Amygdala (tissue), 56 donors: ENCODE data around the gene TREML2.
"Not testable (repeated sequence)": the region's sequence is repeated elsewhere in the genome, so short reads cannot be mapped to it uniquely, and the experiment has no call there.

ENCODE experiments used
- DNase-seq, 56 donors: peaks; one replicate each; lab custom pipeline; 2025; lab: John Stamatoyannopoulos, UW

The TREML2 gene

GRCh38 chr6:41209547-41210320 is 8.8 kb upstream of the TREML2 start:
- DNase-seq: no peak

DNA sequence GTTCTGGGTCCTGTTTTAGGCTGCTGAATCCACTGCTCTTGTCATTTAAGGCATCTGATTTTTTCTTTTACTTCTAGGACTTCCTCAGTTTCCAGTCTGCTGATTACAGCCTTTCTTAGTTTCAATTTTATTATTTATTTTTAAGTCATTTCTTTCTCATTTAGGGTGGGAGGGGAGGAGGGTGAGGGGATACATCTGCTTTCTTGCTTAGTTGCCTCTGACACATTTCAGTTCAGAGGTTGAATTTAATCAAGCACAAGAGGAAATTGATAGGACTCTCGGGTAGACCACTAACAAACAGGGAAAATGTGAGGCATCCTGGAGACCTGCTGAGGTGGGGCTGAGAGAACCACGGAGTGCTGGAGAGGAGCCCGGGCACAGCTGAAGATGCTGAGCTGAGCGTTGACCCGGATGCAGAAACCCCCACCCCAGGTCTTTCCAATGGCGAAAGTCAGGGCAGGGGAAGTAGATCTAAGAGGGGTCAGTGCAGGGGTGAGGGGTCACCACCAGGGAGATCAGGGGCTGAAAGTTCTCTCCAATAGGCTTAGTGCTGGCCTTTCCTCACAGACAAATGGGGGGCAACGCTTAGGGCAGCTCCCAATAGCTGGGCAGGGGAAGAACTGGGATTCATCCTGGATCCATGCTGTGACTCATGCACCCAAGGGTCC is 7.6 kb upstream of the TREML2 start:
- DNase-seq: no peak

DNA sequence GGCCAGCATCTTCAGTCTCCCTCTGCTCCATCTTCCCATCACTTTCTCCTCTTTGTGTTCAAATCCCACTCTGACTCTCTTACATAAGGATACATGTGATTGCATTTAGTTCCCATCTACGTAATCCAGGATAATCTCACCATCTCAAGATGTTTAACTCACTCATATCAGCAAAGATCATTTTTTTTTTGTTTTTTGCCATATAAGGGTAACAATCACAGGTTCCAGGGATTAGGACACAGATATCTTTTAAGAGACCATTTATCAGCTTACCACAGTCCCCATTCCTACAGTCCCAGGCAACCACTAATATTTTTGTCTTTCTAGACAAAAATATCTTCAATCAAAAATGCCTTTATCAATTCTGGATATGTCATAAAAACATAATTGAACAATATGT is 3.2 kb upstream of the TREML2 start:
- DNase-seq: no peak

DNA sequence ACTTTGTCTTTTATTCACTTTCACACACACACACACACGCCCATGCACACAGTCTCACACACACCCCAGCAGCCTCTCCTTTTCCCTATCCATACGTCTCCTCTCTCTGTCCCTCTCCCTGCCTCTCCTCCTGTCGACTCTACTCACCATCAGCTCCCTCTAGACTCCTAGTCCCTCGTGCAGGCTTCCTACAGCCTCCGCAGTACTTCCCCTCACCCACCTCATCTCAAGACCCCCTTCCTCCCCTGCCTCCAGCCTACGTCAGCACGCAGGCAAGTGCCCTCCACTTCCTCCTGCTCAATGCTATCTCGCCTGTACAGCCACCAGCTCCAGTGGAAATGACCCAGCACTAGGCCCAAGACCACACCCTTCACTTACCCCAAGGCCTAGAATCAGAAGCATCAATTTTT is 820 bp upstream of the TREML2 start:
- no peak for DNase-seq

DNA sequence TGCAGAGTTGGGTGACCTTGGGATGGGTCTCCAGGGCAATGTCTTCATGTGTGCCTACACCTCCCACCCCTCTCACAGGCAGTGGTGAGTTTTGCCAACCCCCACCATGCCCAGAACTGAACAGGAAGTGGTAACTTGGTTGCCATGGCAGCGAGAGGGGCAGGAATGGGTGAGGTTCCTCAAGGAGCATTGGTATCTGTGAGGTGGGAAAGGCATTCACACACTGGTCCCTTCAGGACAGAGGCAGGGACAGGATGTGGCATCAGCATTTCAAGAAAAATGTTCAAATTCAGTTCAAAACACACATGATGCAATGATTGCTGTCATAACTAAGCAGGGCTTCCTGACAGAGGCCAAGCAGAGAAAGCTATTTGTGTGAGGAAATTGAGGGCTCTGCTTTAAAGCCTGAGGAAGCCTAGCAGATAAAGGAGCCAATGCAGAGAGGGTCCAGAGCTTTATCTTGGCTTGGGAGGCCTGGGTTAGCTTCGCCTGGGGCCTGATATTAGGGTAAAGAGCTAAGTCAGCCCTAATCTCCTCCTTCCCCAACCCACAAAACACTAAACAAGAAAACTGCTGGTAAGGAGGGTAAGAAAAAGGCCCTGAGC is 551 bp downstream of the TREML2 start:
- peak in 3 of 56 donors; percentile 7 to 20 (median 7) for DNase-seq

DNA sequence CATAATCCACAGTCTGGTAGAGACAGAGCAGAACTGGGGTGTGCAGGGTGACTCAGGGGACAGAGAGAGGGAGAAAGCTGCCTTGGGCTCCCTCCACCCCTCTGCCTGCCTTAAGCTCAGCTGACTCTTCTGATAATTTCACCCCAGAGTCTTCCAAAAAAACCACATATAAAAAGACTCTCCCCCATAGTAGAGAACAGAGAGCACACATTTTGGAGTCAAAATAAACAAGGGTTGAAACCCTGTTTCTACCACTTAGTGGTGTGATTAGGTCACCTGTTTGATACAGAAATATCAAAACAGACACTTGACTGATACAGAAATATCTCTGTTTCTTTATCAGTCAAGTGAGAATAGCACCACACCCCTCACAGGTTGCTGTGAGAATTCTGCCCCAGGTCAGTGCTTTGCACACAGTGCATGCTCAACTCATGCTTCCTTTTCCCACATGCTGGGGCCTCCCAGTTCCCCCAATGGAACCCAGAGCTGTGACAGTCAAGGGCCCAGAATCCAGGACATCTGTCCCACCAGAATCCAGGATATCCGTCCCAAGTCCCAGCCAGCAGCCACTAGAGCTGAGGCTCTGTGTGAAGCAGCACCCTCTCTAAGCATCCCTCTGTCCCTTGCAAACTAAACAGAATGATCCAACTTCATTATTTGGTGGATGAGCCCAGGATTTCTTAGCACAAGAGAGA is 1.2 kb downstream of the TREML2 start:
- no peak for DNase-seq

DNA sequence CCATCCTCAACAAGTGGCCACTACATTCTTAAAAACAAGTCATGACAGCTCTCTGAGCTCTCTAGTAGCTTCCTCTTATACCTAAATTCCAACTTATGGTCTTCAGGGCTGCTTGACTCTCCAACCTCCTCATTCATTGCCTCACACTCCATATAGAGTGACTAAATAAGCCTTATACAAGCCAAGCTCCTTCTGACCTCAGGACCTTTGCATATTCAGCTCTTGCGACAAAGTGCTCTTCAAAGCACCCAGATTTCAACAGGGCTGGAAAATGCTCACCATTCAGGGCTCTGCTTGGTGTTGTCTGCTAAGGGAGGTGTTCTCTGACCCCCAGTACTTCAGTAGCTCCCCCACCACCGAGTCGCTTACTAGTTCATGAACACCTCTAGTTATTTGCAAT is 3.7 kb downstream of the TREML2 start:
- DNase-seq: no peak

DNA sequence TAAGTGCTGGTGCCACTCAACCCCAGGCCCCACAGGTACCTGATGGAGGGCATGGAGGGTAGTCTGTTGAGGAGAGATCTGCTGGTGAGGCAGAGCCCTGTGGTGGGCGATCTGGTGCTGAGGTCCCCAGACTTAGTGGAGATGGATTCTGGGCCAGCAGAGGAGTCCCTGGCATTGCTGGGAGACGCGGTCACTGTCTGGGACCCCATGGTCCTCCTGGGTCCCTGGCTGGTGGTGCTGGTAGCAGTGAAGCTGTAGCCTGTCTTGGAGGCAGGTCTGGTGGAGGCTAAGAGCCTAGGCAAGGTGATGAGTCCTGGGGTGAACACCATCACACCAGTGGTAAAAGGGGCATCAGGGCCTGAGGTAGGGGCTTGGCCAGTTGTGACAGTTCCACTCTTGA is 6.6 kb downstream of the TREML2 start:
- DNase-seq: no peak

DNA sequence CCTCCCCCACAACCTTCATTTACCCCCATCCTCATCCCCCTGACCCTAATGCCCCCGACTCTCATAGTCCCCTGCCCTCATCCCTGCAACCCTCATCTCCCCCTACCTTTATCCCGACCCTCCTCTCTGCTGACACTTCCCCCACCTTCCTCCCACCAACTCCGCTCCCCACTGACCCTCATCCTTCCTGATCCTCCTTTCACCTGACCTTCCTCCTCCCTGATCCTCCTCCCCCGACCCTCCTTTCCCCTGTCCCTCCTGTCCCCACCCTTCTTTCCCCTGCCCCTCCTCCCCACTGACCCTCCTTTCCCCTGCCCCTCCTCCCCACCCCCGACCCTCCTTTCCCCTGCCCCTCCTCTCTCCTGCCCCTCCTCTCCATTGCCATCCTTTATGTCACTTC is 7.1 kb downstream of the TREML2 start:
- no peak for DNase-seq

DNA sequence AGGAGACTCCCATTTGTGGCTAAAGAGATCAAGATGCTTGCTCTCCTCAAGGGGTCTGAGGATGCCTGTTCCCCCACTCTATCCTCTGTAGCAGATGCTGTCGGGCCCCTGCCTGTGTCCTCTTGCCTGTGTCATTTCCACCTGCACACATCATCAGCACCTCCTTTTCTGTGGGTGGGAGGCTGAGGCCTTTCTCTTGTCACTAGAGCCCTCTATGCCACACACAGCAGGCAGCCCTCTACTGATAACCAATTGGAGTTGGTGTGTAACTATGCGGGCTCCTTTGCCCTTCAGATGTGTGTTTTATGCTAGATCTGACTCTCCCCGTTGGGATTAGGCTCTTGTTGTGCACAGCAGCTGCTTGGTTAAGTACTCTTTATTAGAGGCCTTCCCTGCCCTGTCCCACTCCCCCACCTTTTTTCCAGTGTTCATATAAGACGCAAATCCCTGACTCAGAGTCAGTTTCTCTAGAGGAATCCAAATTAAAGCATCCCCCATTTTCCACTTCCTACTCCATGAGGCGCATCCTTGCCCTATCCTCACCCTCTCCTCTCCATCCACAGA is 7.7 kb downstream of the TREML2 start:
- no peak for DNase-seq

DNA sequence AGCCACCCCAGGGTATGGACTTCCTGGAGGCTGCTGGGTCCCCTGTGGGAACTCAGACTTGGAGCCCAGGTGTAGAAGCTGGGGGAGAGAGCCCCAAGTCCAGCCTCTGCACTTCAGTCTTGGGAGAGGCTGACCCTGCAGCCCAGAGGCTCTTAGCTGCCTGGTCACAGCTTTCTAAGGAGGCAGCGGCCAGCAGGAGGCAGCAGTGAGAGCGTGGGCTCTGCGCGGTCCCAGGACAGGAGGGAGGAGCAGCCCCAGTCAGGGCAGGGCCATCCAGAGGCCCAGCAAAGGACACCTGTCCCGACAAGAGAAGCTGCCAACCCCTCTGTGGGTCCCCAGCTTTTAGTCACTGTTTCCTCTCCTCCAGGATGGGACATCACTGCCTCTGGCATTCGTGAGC is 9.4 kb downstream of the TREML2 start:
- DNase-seq: peak in 1 of 56 donors; percentile 20

GRCh38 chr6:41190791-41191190 is 10.2 kb downstream of the TREML2 start:
- DNase-seq: no peak

- DNase-seq: no peak
Observed at GRCh38 chr6:41189967-41190366, 11.0 kb downstream of the TREML2 start.

GRCh38 chr6:41189046-41189445 is 11.9 kb downstream of the TREML2 start:
- not testable (repeated sequence) for DNase-seq

DNA sequence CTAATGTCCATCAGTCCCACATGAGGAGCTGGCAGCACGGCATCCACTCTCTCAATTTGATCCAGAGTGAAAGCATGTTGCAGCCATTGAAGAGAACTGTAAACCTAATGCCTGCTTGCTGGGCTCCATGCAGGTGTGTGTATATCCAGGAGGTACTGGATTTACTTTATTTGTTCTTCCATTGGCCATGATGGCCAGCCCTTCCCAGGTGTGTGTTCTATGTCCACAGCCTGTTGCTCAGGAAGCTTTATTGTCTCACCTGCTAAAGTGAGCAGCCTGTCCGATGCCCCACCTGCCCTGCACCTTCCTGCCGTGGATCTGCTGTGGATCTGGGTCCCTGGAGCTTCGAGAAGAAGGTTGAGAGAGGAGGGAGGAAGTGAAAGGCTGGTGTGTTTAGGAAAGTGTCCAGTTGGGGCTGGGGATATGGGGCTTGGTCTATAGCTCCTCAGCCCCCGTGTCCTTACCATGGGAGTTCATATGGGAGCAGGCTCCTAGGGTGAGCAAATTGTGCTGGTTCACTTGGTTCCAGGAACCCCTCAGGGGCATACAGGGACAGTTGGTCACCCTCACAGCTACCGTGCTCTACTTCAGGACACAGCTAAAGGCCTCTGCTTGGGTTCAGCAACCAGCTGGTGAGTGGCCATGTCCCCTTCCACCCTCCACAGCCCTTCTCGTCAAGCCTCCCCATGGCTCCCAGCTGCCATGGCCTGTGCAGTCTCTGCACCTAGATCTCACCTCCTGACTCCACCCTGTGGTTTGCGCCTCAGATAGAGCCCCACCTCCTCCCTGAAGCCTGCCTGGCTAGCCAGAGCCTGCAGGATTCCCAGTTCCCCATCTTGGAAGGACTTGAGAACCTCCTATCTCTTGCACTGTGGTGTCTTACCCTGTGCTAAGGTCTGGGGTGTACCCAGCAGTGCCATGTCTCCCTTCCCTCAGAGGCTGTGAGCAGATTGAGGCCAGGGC is 12.7 kb downstream of the TREML2 start:
- DNase-seq: no peak

- no peak for DNase-seq
Observed at GRCh38 chr6:41186031-41186562, 14.9 kb downstream of the TREML2 start.

GRCh38 chr6:41184761-41185160 is 16.2 kb downstream of the TREML2 start:
- DNase-seq: no peak

- peak in 5 of 56 donors; percentile 7 to 41 (median 17) for DNase-seq
Observed at GRCh38 chr6:41182069-41183034, 18.6 kb downstream of the TREML2 start.
